Tibial nerve (tissue), 4 donors: ENCODE data around the gene SMIM27.

Experiments
- EP300 ChIP-seq, 2 donors: sonication (generic); formaldehyde crosslinking; IDR thresholded peaks; one replicate each; pipeline ENCODE4 v1.6.1; 2017; ENCODE audit warnings: antibody characterized with exemption in 2 of 2, mild to moderate bottlenecking in 1 of 2
- POLR2A ChIP-seq, 2 donors: fragments of 450-650 bp; IDR thresholded peaks; one replicate each; pipeline ENCODE4 v1.6.1; 2017; ENCODE audit warnings: antibody characterized with exemption in 2 of 2, mild to moderate bottlenecking in 2 of 2, moderate library complexity in 2 of 2
- TF ChIP-seq, protein P1 (sequence below), 5 experiments: fragments of 200-600 bp in 3 of 5; fragments of 450-650 bp in 2 of 5; sonication (generic) in 3 of 5; IDR thresholded peaks; one replicate each; pipeline ENCODE4 v1.5.1; 2016 to 2019; ENCODE audit warnings: antibody characterized with exemption in 5 of 5, mild to moderate bottlenecking in 3 of 5, moderate library complexity in 2 of 5

DNA sequence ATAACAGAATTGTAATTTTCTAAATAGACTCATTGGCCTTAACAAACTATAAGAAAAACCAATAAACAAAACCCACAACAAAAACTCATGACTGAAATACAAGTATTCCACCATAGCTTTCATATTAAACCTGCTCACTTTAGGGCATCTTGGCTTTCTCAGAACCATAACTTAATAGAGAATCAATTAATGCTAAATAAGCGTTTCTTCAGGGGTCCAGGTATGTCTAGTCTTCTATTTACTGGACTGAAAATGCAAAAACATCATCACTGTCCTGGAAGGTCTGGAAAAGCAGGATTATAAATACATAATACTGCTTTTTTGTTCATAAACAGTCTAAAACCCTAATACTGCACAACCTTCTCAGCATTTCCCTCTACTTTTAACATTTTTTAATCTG lies 6.2 kb upstream of the SMIM27 start:
- TF ChIP-seq, protein P1, sequence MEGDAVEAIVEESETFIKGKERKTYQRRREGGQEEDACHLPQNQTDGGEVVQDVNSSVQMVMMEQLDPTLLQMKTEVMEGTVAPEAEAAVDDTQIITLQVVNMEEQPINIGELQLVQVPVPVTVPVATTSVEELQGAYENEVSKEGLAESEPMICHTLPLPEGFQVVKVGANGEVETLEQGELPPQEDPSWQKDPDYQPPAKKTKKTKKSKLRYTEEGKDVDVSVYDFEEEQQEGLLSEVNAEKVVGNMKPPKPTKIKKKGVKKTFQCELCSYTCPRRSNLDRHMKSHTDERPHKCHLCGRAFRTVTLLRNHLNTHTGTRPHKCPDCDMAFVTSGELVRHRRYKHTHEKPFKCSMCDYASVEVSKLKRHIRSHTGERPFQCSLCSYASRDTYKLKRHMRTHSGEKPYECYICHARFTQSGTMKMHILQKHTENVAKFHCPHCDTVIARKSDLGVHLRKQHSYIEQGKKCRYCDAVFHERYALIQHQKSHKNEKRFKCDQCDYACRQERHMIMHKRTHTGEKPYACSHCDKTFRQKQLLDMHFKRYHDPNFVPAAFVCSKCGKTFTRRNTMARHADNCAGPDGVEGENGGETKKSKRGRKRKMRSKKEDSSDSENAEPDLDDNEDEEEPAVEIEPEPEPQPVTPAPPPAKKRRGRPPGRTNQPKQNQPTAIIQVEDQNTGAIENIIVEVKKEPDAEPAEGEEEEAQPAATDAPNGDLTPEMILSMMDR (IDR thresholded peaks at IDR 0.05), result no peak
- TF ChIP-seq POLR2A (IDR thresholded peaks at IDR 0.05), result no peak
- no peak for TF ChIP-seq EP300 (IDR thresholded peaks at IDR 0.05)
